SK-N-MC (cell line): ENCODE results near the gene TFB2M.

Experiments used
- EZH2 ChIP-seq: fragments of 200-600 bp; sonication (generic); IDR thresholded peaks from one replicate; pipeline ENCODE4 v1.6.1; 2017; ENCODE audit warnings: antibody characterized with exemption
- FOXP2 ChIP-seq: optimal IDR thresholded peaks from 2 replicates; pipeline ENCODE3; 2011; ENCODE audit warnings: mild to moderate bottlenecking, moderate library complexity; ENCODE audit not compliant: insufficient read depth; ENCODE audit errors: extremely low read length, control extremely low read depth
- POLR2AphosphoS5 ChIP-seq: IDR thresholded peaks from 2 replicates; pipeline ENCODE4 v1.6.1; 2012; ENCODE audit warnings: mild to moderate bottlenecking, low read depth, low read length, borderline replicate concordance

GRCh38 chr1:246613096-246613758 lies 47.2 kb upstream of the TFB2M start:
- TF ChIP-seq POLR2AphosphoS5 (no peak), EZH2 (no peak), FOXP2 (no peak)
